Mesenchymal stem cell (in vitro differentiated cells and primary cell): ENCODE results near the gene STAM.

Source experiments
- DNase-seq: peaks from one replicate; pipeline ENCODE4 v3.0.0-alpha.2; 2013
- H2AFZ ChIP-seq: one replicate; pipeline ENCODE4 v1.6.1; 2013; ENCODE audit warnings: low read depth, mild to moderate bottlenecking, control low read depth, inconsistent platforms, low read length, moderate library complexity
- H2AK5ac ChIP-seq: 2 replicates; pipeline ENCODE4 v1.6.1; 2013; ENCODE audit warnings: low read length, moderate library complexity, mild to moderate bottlenecking, inconsistent platforms; ENCODE audit not compliant: severe bottlenecking
- H2BK120ac ChIP-seq: one replicate; pipeline ENCODE4 v1.6.1; 2013; ENCODE audit warnings: low read depth, mild to moderate bottlenecking, inconsistent platforms, low read length, moderate library complexity
- H2BK12ac ChIP-seq, 2 experiments: one replicate each; pipeline ENCODE4 v1.6.1; 2013; ENCODE audit warnings: inconsistent platforms in 2 of 2, low read length in 2 of 2, mild to moderate bottlenecking in 2 of 2, moderate library complexity in 2 of 2, control low read depth in 1 of 2
- H2BK15ac ChIP-seq: one replicate; pipeline ENCODE4 v1.6.1; 2013; ENCODE audit warnings: mild to moderate bottlenecking, low read depth, inconsistent platforms; ENCODE audit not compliant: poor library complexity, severe bottlenecking
- H2BK5ac ChIP-seq: 2 replicates; pipeline ENCODE4 v1.6.1; 2013; ENCODE audit warnings: low read depth, mild to moderate bottlenecking, low read length, control low read depth, inconsistent platforms; ENCODE audit not compliant: poor library complexity, severe bottlenecking
- H3K14ac ChIP-seq, 2 experiments: one replicate each; pipeline ENCODE4 v1.6.1; 2013; ENCODE audit warnings: inconsistent platforms in 2 of 2, low read length in 2 of 2, control low read depth in 1 of 2, mild to moderate bottlenecking in 1 of 2, moderate library complexity in 1 of 2
- H3K18ac ChIP-seq, 2 experiments: one replicate each; pipeline ENCODE4 v1.6.1; 2013; ENCODE audit warnings: inconsistent platforms in 2 of 2, low read length in 2 of 2, control low read depth in 1 of 2, low read depth in 1 of 2, mild to moderate bottlenecking in 1 of 2
- H3K23ac ChIP-seq, 2 experiments: one replicate each; pipeline ENCODE4 v1.6.1; 2013; ENCODE audit warnings: inconsistent platforms in 2 of 2, low read length in 2 of 2, mild to moderate bottlenecking in 2 of 2, moderate library complexity in 2 of 2, control low read depth in 1 of 2
- H3K27ac ChIP-seq: 2 replicates; pipeline ENCODE4 v1.5.1; 2013; ENCODE audit warnings: mild to moderate bottlenecking, moderate library complexity, low read length, control low read depth, inconsistent platforms; ENCODE audit not compliant: poor library complexity, severe bottlenecking
- H3K27me3 ChIP-seq, 2 experiments: 2 replicates each; pipeline versions ENCODE4 v1.6.1 to v1.7.0; 2013; ENCODE audit warnings: low read length in 2 of 2, mild to moderate bottlenecking in 2 of 2, moderate library complexity in 2 of 2, control low read depth in 1 of 2, inconsistent platforms in 1 of 2; ENCODE audit not compliant: control insufficient read depth in 1 of 2, insufficient read depth in 1 of 2
- H3K36me3 ChIP-seq, 2 experiments: 2 replicates each; pipeline versions ENCODE4 v1.6.1 to v1.7.0; 2013; ENCODE audit warnings: low read length in 2 of 2, control low read depth in 1 of 2, inconsistent platforms in 1 of 2, low read depth in 1 of 2, mild to moderate bottlenecking in 1 of 2; ENCODE audit not compliant: insufficient read depth in 2 of 2, control insufficient read depth in 1 of 2
- H3K4ac ChIP-seq, 2 experiments: one replicate each; pipeline ENCODE4 v1.6.1; 2013; ENCODE audit warnings: inconsistent platforms in 2 of 2, low read length in 2 of 2, mild to moderate bottlenecking in 2 of 2, moderate library complexity in 2 of 2, control low read depth in 1 of 2, low read depth in 1 of 2
- H3K4me1 ChIP-seq: 2 replicates; pipeline ENCODE4 v1.6.1; 2013; ENCODE audit warnings: low read depth, low read length, control low read depth; ENCODE audit not compliant: control insufficient read depth, insufficient read depth
- H3K4me2 ChIP-seq: 2 replicates; pipeline ENCODE4 v1.6.1; 2013; ENCODE audit warnings: low read length, mild to moderate bottlenecking, inconsistent platforms; ENCODE audit not compliant: poor library complexity, severe bottlenecking
- H3K4me3 ChIP-seq, 2 experiments: 2 replicates each; pipeline versions ENCODE4 v1.5.1 to v1.7.0; 2013; ENCODE audit warnings: low read length in 2 of 2, mild to moderate bottlenecking in 2 of 2, control low read depth in 1 of 2, low read depth in 1 of 2; ENCODE audit not compliant: insufficient read depth in 1 of 2
- H3K79me1 ChIP-seq: replicated peaks from 2 replicates; pipeline ENCODE4 v1.6.1; 2013; ENCODE audit warnings: mild to moderate bottlenecking, control low read depth, low read length, inconsistent platforms; ENCODE audit not compliant: poor library complexity, severe bottlenecking
- H3K9ac ChIP-seq: 2 replicates; pipeline ENCODE4 v1.7.0; 2013; ENCODE audit warnings: mild to moderate bottlenecking, low read length, moderate library complexity
- H3K9me3 ChIP-seq: 2 replicates; pipeline ENCODE4 v1.7.0; 2013; ENCODE audit warnings: mild to moderate bottlenecking, low read length; ENCODE audit not compliant: control insufficient read depth
- H4K8ac ChIP-seq: one replicate; pipeline ENCODE4 v1.6.1; 2013; ENCODE audit warnings: inconsistent platforms, mild to moderate bottlenecking, low read length, moderate library complexity
- H4K91ac ChIP-seq: one replicate; pipeline ENCODE4 v1.6.1; 2013; ENCODE audit warnings: mild to moderate bottlenecking, low read length, inconsistent platforms
- WGBS: methylation state at CpG from one replicate; pipeline ENCODE4 v1.1.7; 2013; ENCODE audit warnings: mixed read lengths; 5-methylcytosine and 5-hydroxymethylcytosine counted together

The STAM gene

DNA sequence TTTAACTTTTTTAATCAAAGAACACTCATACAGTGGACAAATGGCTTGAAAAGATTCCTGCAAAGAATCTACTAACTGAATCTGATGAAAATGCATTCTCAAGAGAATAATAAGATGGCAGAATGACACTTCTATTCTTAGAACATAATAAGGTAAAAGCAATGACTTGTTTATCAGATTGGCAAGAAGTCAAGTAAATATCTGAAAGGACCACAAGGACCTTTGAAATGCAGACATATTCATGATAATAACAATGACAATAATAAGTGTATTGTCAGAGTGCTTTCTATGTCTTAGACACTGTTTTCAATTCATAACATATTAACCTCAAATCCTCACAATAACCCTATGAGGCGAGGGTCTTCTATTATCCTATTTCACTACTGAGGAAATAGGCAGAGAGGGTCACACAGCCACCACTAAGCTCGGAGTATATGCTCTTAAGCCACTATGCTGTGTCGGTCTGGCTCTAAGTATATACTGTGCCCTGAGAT is 37.4 kb upstream of the STAM start:
- Histone ChIP-seq H2BK5ac (no peak overlapping the region), H4K91ac (no peak overlapping the region), H3K9me3 (no peaks in the 10 kb centered on the region), H3K79me1 (peaks cover 15% of the 10 kb centered on the region), H3K9ac (no peak overlapping the region), H3K23ac (no peak overlapping the region), H2AK5ac (no peak overlapping the region), H3K27me3 (no peaks in the 10 kb centered on the region), H3K27ac (no peak overlapping the region), H3K18ac (no peak overlapping the region), H2BK12ac (no peak overlapping the region), H3K14ac (no peak overlapping the region), H4K8ac (no peak overlapping the region), H2BK15ac (no peak overlapping the region), H2BK120ac (no peak overlapping the region), H3K36me3 (peaks cover 0 to 2% of the 10 kb centered on the region in 2 experiments), H3K4me3 (no peak overlapping the region), H3K4me2 (no peak overlapping the region), H3K4me1 (no peaks in the 10 kb centered on the region), H2AFZ (no peak overlapping the region), H3K4ac (no peak overlapping the region)
- DNase-seq = no peak
- WGBS = 100% methylated on average over 3 of the region's 3 CpGs

DNA sequence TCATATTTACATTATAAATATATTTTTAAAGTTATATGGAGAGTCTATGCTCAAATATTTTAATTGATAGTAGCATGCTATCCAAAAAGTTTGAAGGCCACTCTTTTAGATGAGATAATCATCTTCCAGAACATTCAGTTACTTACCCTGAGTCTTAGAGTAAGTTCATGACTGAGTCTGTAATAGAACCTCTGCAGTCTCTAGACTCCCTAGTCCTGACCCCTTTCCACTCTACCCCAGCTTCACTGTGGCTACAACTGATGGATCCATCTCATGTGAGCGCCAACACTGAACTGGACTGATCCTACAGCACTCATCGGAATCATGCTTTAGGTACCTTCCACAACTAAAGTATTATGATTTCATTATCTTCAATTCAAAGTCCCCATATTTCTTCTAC is 36.9 kb upstream of the STAM start:
- H3K4me2 ChIP-seq = no peak overlapping the region
- H3K79me1 ChIP-seq = peaks cover 13% of the 10 kb centered on the region
- H2AFZ ChIP-seq = no peak overlapping the region
- H4K8ac ChIP-seq = no peak overlapping the region
- H3K18ac ChIP-seq = no peak overlapping the region
- peaks cover 0 to 2% of the 10 kb centered on the region in 2 experiments for H3K36me3 ChIP-seq
- H2BK5ac ChIP-seq = no peak overlapping the region
- H4K91ac ChIP-seq = no peak overlapping the region
- H3K27me3 ChIP-seq = no peaks in the 10 kb centered on the region
- H3K9ac ChIP-seq = no peak overlapping the region
- H2AK5ac ChIP-seq = no peak overlapping the region
- H3K14ac ChIP-seq = no peak overlapping the region
- no peak overlapping the region for H2BK120ac ChIP-seq
- H2BK12ac ChIP-seq = no peak overlapping the region
- H3K9me3 ChIP-seq = no peaks in the 10 kb centered on the region
- no peak overlapping the region for H3K27ac ChIP-seq
- WGBS = 89% methylated on average over 2 of the region's 2 CpGs
- DNase-seq = no peak
- H2BK15ac ChIP-seq = no peak overlapping the region
- no peaks in the 10 kb centered on the region for H3K4me1 ChIP-seq
- H3K23ac ChIP-seq = no peak overlapping the region
- H3K4ac ChIP-seq = no peak overlapping the region
- no peak overlapping the region for H3K4me3 ChIP-seq

GRCh38 chr10:17607603-17608332 is 36.2 kb upstream of the STAM start:
- no peaks in the 10 kb centered on the region for H3K4me1 ChIP-seq
- H3K9me3 ChIP-seq = no peaks in the 10 kb centered on the region
- no peak overlapping the region for H4K91ac ChIP-seq
- no peak overlapping the region for H2BK12ac ChIP-seq
- H2BK15ac ChIP-seq = no peak overlapping the region
- no peak overlapping the region for H3K14ac ChIP-seq
- DNase-seq = peak; percentile 67
- no peak overlapping the region for H2AK5ac ChIP-seq
- H2BK120ac ChIP-seq = no peak overlapping the region
- H3K4me3 ChIP-seq = no peak overlapping the region
- H3K18ac ChIP-seq = no peak overlapping the region
- WGBS = 62% methylated on average over 8 of the region's 9 CpGs
- peaks cover 16% of the 10 kb centered on the region for H3K79me1 ChIP-seq
- H3K4me2 ChIP-seq = no peak overlapping the region
- no peak overlapping the region for H2BK5ac ChIP-seq
- H3K23ac ChIP-seq = no peak overlapping the region
- H4K8ac ChIP-seq = no peak overlapping the region
- no peak overlapping the region for H3K4ac ChIP-seq
- H3K9ac ChIP-seq = peak overlapping the region; percentile 42
- peaks cover 0 to 2% of the 10 kb centered on the region in 2 experiments for H3K36me3 ChIP-seq
- no peaks in the 10 kb centered on the region for H3K27me3 ChIP-seq
- H2AFZ ChIP-seq = no peak overlapping the region
- H3K27ac ChIP-seq = no peak overlapping the region

GRCh38 chr10:17609523-17610079 is 34.4 kb upstream of the STAM start:
- H3K36me3 ChIP-seq = no peaks in the 10 kb centered on the region
- no peak overlapping the region for H2AK5ac ChIP-seq
- H3K79me1 ChIP-seq = peaks cover 16% of the 10 kb centered on the region
- no peak overlapping the region for H3K23ac ChIP-seq
- no peak for DNase-seq
- H3K27ac ChIP-seq = no peak overlapping the region
- H3K4me2 ChIP-seq = no peak overlapping the region
- H2BK5ac ChIP-seq = no peak overlapping the region
- H2BK15ac ChIP-seq = no peak overlapping the region
- WGBS = 89% methylated on average over 12 of the region's 13 CpGs
- H4K91ac ChIP-seq = no peak overlapping the region
- H2BK120ac ChIP-seq = no peak overlapping the region
- no peak overlapping the region for H4K8ac ChIP-seq
- no peak overlapping the region for H3K14ac ChIP-seq
- no peak overlapping the region for H3K9ac ChIP-seq
- H3K4me3 ChIP-seq = no peak overlapping the region
- H3K27me3 ChIP-seq = no peaks in the 10 kb centered on the region
- H3K4me1 ChIP-seq = no peaks in the 10 kb centered on the region
- H2BK12ac ChIP-seq = no peak overlapping the region
- H2AFZ ChIP-seq = no peak overlapping the region
- H3K4ac ChIP-seq = no peak overlapping the region
- H3K9me3 ChIP-seq = no peaks in the 10 kb centered on the region
- H3K18ac ChIP-seq = no peak overlapping the region
